ENCODE results near the gene NUDT14.

The NUDT14 gene

DNA sequence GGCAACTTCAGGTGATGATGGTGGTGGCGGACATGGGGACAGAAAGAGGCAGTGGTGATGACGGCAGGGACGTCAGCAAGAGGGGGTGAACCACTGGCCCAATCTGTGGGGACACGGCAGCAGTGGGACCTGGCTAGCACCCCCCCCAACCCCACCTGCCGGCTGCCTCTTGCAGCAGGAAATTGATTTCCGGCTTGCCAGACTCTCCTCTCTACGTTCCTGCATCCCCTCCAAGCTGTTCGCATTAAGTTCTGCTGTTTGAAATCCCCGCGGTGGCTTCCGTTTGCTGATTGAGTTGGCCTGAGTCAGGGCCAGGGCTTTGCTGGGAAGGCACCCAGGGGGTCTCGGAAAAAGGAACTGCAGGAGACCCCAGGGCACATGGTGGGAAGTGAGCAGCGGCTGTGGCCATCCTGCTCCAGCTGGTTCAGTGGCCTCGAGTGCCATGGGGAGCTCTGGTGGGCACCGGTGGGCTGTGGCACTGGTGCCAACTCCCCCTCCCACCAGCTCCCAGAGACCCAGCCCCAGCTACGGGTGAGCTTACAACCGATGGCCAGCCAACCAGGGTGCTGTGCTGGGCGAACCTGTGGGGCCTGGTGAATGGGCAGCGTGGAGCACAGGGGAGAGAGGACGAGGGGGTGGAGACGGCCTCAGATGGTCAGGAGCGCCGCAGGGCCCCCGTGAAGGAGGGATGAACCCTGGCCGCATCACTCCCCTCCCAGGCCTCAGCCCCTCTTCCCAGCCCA lies 14.6 kb upstream of the NUDT14 start:
- TF ChIP-seq TAF1 (IDR thresholded peaks at IDR 0.05; ENCODE audit: borderline replicate concordance, insufficient read depth, low read length), result no peak
- no peak for TF ChIP-seq POLR2AphosphoS5 (IDR thresholded peaks at IDR 0.05; ENCODE audit: low read depth, low read length)
- no peak for TF ChIP-seq FOXP2 (optimal IDR thresholded peaks at IDR 0.05; ENCODE audit: borderline replicate concordance, extremely low read depth, extremely low read length, insufficient read depth)
- TF ChIP-seq SIN3A (IDR thresholded peaks at IDR 0.05; ENCODE audit: borderline replicate concordance, insufficient read depth, low read length), result no peak
- no peak for TF ChIP-seq REST (IDR thresholded peaks at IDR 0.05; ENCODE audit: insufficient read depth in 1 of 2, low read depth in 2 of 2, low read length in 2 of 2)

DNA sequence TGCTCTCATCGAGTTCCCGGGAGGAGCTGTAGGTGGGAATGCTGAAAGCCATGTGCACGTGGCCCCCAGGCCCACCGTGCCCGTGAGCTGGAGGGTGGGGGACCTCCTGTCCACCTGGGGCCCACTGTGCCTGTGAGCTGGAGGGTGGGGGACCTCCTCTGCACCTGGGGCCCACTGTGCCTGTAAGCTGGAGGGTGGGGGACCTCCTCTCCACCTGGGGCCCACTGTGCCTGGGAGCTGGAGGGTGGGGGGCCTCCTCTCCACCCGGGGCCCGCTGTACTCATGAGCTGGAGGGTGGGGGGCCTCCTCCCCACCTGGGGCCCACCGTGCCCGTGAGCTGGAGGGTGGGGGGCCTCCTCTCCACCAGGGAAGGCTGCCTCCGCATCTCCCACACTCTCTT lies 13.9 kb upstream of the NUDT14 start:
- TF ChIP-seq FOXP2 (optimal IDR thresholded peaks at IDR 0.05; ENCODE audit: borderline replicate concordance, extremely low read depth, extremely low read length, insufficient read depth), result no peak
- TF ChIP-seq SIN3A (IDR thresholded peaks at IDR 0.05; ENCODE audit: borderline replicate concordance, insufficient read depth, low read length), result no peak
- TF ChIP-seq POLR2AphosphoS5 (IDR thresholded peaks at IDR 0.05; ENCODE audit: low read depth, low read length), result no peak
- TF ChIP-seq REST (IDR thresholded peaks at IDR 0.05; ENCODE audit: insufficient read depth in 1 of 2, low read depth in 2 of 2, low read length in 2 of 2), result no peak
- TF ChIP-seq TAF1 (IDR thresholded peaks at IDR 0.05; ENCODE audit: borderline replicate concordance, insufficient read depth, low read length), result no peak

DNA sequence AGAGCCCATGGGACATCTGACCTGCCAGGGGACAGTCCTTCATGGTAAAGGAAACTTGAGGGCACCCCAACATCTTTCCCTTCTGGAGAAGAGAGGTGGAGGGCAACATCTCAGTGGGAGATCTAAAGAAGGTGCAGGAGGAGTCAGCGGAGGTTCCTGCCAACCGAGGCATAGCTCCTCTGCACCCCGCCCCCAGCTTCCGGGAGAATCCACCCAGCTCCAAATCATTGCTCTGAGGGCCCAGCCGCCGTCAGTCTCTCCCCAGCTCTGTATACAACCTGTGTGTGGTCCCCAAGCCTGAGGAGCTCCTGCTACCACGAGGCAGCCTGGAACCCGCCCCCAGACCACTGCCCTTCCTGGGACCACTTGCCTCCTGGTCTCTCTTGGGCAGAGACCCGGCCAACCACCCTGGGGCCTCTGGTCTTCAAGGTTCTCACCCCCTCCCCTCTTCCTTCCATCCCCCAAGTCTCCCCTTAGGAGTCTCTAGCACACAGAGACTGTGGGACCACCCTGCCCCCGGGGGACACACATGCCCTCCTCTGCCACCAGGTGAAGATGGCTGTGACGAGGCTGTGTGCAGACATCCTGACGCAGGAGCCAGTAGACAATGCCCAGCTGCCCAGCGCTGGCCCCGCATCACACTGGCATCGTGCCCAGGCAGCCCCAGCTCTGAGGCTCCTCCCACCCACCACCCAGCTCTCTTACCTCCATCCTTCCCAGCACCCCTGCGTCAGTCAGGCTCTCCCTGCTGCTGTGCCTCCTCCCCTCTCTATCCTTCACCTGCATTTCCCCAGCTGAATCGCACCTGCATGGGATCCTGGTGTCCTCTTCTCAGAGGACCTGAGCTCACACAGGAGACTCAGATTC lies 13.0 kb upstream of the NUDT14 start:
- TF ChIP-seq SIN3A (IDR thresholded peaks at IDR 0.05; ENCODE audit: borderline replicate concordance, insufficient read depth, low read length) (no peak), REST (IDR thresholded peaks at IDR 0.05; ENCODE audit: insufficient read depth in 1 of 2, low read depth in 2 of 2, low read length in 2 of 2) (no peak), POLR2AphosphoS5 (IDR thresholded peaks at IDR 0.05; ENCODE audit: low read depth, low read length) (no peak), FOXP2 (optimal IDR thresholded peaks at IDR 0.05; ENCODE audit: borderline replicate concordance, extremely low read depth, extremely low read length, insufficient read depth) (no peak), TAF1 (IDR thresholded peaks at IDR 0.05; ENCODE audit: borderline replicate concordance, insufficient read depth, low read length) (no peak)

GRCh38 chr14:105192866-105193731 lies 12.0 kb upstream of the NUDT14 start:
- TF ChIP-seq FOXP2 (optimal IDR thresholded peaks at IDR 0.05; ENCODE audit: borderline replicate concordance, extremely low read depth, extremely low read length, insufficient read depth), result no peak
- no peak for TF ChIP-seq POLR2AphosphoS5 (IDR thresholded peaks at IDR 0.05; ENCODE audit: low read depth, low read length)
- TF ChIP-seq SIN3A (IDR thresholded peaks at IDR 0.05; ENCODE audit: borderline replicate concordance, insufficient read depth, low read length), result no peak

All from PFSK-1 (cell line).